Liver (tissue), 3 donors: ENCODE results near the gene CDH4.
"Not testable (repeated sequence)": the region's sequence is repeated elsewhere in the genome, so short reads cannot be mapped to it uniquely, and the experiment has no call there.

Experiments
- HNF4G ChIP-seq: IDR thresholded peaks from 2 replicates; pipeline ENCODE4 v1.6.1; 2016; ENCODE audit warnings: antibody characterized with exemption
- TF ChIP-seq, protein P1 (sequence below): fragments of 150-350 bp; IDR thresholded peaks from 2 replicates; pipeline ENCODE4 v1.5.1; 2017; ENCODE audit warnings: improper control_type of control experiment, low read depth, low read length; ENCODE audit not compliant: missing input control
- TF ChIP-seq, protein P2 (sequence below): IDR thresholded peaks from 2 replicates; pipeline ENCODE4 v1.6.1; 2016; ENCODE audit warnings: antibody characterized with exemption, mild to moderate bottlenecking
- TF ChIP-seq, protein P3 (sequence below): IDR thresholded peaks from 2 replicates; pipeline ENCODE4 v1.6.1; 2016; ENCODE audit warnings: antibody characterized with exemption
- donor health status: healthy.
- donor health status: healthy.

DNA sequence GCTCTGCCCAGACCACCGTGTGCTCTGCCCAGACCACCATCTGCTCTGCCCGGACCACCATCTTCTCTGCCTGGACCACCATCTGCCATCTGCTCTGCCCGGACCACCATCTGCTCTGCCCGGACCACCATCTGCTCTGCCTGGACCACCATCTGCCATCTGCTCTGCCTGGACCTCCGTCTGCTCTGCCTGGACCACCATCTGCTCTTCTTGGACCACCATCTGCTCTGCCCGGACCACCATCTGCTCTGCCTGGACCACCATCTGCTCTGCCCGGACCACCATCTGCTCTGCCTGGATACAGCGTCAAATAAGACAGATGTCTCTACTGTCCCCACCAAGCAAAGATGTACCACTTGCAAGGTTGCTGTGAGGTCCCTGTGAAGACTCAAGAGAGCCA is 154.7 kb downstream of the CDH4 start:
- TF ChIP-seq, protein P1, sequence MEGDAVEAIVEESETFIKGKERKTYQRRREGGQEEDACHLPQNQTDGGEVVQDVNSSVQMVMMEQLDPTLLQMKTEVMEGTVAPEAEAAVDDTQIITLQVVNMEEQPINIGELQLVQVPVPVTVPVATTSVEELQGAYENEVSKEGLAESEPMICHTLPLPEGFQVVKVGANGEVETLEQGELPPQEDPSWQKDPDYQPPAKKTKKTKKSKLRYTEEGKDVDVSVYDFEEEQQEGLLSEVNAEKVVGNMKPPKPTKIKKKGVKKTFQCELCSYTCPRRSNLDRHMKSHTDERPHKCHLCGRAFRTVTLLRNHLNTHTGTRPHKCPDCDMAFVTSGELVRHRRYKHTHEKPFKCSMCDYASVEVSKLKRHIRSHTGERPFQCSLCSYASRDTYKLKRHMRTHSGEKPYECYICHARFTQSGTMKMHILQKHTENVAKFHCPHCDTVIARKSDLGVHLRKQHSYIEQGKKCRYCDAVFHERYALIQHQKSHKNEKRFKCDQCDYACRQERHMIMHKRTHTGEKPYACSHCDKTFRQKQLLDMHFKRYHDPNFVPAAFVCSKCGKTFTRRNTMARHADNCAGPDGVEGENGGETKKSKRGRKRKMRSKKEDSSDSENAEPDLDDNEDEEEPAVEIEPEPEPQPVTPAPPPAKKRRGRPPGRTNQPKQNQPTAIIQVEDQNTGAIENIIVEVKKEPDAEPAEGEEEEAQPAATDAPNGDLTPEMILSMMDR, result not testable (repeated sequence)
- TF ChIP-seq, protein P2, sequence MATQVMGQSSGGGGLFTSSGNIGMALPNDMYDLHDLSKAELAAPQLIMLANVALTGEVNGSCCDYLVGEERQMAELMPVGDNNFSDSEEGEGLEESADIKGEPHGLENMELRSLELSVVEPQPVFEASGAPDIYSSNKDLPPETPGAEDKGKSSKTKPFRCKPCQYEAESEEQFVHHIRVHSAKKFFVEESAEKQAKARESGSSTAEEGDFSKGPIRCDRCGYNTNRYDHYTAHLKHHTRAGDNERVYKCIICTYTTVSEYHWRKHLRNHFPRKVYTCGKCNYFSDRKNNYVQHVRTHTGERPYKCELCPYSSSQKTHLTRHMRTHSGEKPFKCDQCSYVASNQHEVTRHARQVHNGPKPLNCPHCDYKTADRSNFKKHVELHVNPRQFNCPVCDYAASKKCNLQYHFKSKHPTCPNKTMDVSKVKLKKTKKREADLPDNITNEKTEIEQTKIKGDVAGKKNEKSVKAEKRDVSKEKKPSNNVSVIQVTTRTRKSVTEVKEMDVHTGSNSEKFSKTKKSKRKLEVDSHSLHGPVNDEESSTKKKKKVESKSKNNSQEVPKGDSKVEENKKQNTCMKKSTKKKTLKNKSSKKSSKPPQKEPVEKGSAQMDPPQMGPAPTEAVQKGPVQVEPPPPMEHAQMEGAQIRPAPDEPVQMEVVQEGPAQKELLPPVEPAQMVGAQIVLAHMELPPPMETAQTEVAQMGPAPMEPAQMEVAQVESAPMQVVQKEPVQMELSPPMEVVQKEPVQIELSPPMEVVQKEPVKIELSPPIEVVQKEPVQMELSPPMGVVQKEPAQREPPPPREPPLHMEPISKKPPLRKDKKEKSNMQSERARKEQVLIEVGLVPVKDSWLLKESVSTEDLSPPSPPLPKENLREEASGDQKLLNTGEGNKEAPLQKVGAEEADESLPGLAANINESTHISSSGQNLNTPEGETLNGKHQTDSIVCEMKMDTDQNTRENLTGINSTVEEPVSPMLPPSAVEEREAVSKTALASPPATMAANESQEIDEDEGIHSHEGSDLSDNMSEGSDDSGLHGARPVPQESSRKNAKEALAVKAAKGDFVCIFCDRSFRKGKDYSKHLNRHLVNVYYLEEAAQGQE, result not testable (repeated sequence)
- TF ChIP-seq, protein P3, sequence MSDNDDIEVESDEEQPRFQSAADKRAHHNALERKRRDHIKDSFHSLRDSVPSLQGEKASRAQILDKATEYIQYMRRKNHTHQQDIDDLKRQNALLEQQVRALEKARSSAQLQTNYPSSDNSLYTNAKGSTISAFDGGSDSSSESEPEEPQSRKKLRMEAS, result not testable (repeated sequence)
- TF ChIP-seq HNF4G, result not testable (repeated sequence)
